Gastrocnemius medialis (tissue), 4 donors: ENCODE results near the gene MYH16.

Source experiments
- CTCF ChIP-seq, 5 experiments: fragments of 450-650 bp in 3 of 5; fragments of 200-600 bp in 2 of 5; sonication (generic) in 2 of 5; IDR thresholded peaks in 4 of 5; conservative IDR thresholded peaks in 1 of 5; 1 replicate in 4 of 5; 2 replicates in 1 of 5; pipeline ENCODE4 v1.5.1; 2016 to 2019; ENCODE audit warnings: antibody characterized with exemption in 5 of 5, mild to moderate bottlenecking in 3 of 5, moderate library complexity in 3 of 5
- POLR2A ChIP-seq, 2 donors: fragments of 450-650 bp; IDR thresholded peaks; one replicate each; pipeline ENCODE4 v1.6.1; 2017; ENCODE audit warnings: antibody characterized with exemption in 2 of 2, mild to moderate bottlenecking in 2 of 2, moderate library complexity in 2 of 2

DNA sequence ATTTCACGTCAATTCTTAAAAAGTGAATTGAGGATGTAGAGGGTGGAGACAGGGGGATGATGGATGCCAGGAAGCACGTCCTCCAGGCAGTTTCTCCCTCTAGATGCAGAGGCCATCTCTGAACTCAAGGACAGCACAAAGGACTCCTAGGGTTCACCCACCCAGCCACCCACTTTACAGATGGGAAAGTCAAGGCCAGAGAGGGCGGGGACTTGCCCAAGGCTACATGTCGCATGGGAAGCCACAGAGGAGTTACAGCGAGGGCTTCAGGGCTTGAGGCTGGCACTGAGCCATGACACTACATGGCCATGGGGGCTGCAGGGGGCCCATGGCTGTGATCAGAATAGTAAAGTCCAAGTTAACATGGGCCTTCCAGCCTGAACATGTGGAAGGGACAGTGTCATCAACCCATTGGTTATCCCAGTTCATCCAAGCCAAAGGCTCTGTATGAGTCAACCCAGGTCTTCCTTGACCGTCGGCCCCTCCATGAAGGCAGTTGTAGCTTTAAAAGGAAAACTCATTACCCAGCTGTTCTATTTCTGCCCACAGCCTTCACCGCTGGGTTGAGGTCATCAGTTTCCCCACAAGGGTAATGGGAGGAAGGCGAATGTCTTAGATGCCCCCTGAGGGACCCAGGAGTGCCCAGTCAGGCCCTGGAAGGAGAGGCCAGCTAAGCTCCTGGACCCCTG, 40.4 kb upstream of the MYH16 start:
- TF ChIP-seq CTCF (IDR thresholded peaks at IDR 0.05 in 4 of 5, conservative IDR thresholded peaks at IDR 0.05 in 1 of 5) = no peak
- TF ChIP-seq POLR2A (IDR thresholded peaks at IDR 0.05) = no peak
